Measurements from ENCODE around the gene TOR1B.

- no peak for TF ChIP-seq CTCF (conservative IDR thresholded peaks at IDR 0.05; ENCODE audit: low read length)
- no peak for TF ChIP-seq EZH2phosphoT487 (IDR thresholded peaks at IDR 0.05; ENCODE audit: borderline replicate concordance, low read depth, low read length)
These were observed 23.8 kb downstream of the TOR1B start for GRCh38 chr9:129826759-129827158.
